ENCODE results near the gene MPIG6B. TPM values are rescaled to one million over a fixed set of nuclear protein-coding genes. Genes with fewer than 3 reads are reported as not detected.
"Not testable (repeated sequence)": the region's sequence is repeated elsewhere in the genome, so short reads cannot be mapped to it uniquely, and the experiment has no call there.

The MPIG6B gene
- total RNA-seq, 1 donor from 2014 or later, result not detected

DNA sequence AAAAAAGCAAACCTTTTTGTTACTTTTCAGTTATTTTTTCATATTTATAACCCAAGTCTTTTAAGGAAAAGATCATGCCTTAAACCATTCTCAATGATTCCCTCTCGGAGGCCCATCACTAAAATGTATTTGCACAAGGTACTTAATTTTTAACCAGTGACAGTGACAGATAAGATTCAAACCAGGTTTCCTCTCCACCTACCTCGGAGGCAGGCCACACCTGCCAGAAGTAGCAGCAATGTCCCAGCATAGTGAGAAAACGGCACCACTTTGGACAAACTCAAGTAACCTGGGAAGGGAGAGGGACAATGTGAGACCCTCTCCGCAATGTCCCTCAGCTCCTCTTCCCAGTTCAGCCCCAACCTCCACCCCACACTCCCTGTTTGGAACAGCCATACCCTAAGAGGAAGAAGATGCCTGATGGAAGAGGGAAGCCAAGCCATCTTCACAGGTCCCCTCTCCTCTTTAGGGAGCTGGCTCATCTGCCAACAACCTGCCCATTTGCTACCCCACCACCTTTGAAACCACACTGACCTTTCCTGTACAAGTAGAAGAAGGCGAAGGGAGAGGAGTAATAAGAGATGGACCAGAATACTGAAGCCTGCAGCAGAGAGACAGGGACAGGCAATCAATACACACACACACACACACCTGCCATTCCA, 22.3 kb upstream of the MPIG6B start:
- intact Hi-C loops (cut with micrococcal nuclease), result no loop called here

GRCh38 chr6:31701666-31702404, 21.3 kb upstream of the MPIG6B start:
- intact Hi-C loops (cut with micrococcal nuclease), result loop anchor here (1.0 to 2.0 kb wide), 4 partner anchors 25 to 195 kb away; partner anchors contain the start of gene EHMT2

GRCh38 chr6:31702405-31702818, 20.8 kb upstream of the MPIG6B start:
- intact Hi-C loops (cut with micrococcal nuclease), result loop anchor here (1.0 to 2.0 kb wide), 4 partner anchors 26 to 194 kb away; partner anchors contain the start of gene EHMT2

DNA sequence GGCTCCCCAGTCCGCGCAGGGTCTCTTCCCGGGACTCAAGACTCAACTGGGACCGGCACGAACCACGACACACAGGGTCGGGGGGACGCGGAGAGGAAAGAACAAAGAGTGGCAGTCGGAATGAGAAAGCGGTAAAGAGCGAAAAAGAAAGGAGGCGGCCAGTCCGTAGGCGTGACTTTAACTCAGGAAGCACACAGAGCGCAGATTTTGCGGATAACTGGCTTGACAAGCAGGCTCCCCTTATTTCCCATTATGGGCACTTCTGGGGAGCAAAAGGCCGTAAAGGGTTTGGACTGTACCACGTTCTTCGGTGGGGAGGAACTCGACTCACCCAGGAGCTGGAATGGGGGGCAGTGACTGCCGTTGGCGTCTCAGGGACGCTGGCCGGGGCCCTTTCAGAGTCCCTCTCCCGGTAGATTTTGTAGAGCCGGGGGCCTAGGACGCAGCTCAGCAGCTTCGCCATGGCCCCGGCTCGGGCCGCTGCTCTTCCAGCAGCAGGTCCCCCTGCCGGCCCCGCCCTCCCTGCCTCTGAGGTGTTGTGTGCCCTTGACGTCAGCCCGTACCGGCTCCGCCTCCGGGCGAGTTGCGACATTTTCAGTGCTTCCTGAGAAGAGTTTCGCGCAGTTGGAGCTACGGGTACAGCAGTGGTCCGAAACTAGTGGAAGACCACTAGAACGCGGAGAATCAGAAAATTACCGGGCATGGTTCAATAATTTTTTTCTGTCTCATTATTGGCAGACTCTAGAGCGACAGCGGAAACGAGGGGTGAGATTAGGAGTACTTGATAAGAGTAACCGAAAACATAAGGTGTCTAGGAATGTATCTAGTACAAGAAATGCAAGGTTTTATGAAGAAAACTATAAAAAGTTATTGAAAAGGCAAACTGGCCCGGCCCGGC, 20.1 kb upstream of the MPIG6B start, which contains the start of gene ABHD16A:
Gene ABHD16A, minus strand, starts transcription at position 506 of the 898 bp plus-strand sequence. Its CDS starts 43 bp downstream, at position 463.
- intact Hi-C loops (cut with micrococcal nuclease), result loop anchor here (1.0 to 2.0 kb wide), 8 partner anchors 26 to 194 kb away; partner anchors contain the start of gene EHMT2

GRCh38 chr6:31705931-31706330, 17.2 kb upstream of the MPIG6B start:
- intact Hi-C loops (cut with micrococcal nuclease), result no loop called here

DNA sequence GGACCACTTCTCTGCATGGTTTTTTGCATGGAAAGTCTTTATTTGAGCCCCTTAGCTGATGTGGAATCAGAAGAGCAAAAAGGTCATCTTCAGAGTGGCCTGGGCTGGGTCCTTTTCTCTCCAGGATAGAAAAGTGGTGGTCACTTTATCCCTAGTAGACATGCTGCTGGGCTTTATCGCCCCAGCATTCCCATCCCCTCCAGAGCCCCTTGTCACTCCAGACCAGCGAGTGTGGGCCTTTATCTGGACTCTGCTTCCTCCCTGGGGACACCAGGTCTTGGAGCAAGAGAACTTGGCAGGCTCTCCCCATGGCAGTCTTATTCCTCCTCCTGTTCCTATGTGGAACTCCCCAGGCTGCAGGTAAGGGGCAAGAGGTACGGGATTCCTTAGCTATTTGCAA, 16.6 kb upstream of the MPIG6B start, which contains the start of gene LY6G6F:
Gene LY6G6F, plus strand, starts transcription at position 268 of the 400 bp plus-strand sequence. Its CDS starts 41 bp downstream, at position 309.
- intact Hi-C loops (cut with micrococcal nuclease), result no loop called here

- intact Hi-C loops (cut with micrococcal nuclease), result no loop called here
These were observed 15.5 kb upstream of the MPIG6B start for GRCh38 chr6:31707701-31708100.

GRCh38 chr6:31708224-31708623, 14.9 kb upstream of the MPIG6B start:
- intact Hi-C loops (cut with micrococcal nuclease), result no loop called here

- intact Hi-C loops (cut with micrococcal nuclease), result not testable (repeated sequence)
These were observed 14.0 kb upstream of the MPIG6B start for GRCh38 chr6:31709157-31709556.

DNA sequence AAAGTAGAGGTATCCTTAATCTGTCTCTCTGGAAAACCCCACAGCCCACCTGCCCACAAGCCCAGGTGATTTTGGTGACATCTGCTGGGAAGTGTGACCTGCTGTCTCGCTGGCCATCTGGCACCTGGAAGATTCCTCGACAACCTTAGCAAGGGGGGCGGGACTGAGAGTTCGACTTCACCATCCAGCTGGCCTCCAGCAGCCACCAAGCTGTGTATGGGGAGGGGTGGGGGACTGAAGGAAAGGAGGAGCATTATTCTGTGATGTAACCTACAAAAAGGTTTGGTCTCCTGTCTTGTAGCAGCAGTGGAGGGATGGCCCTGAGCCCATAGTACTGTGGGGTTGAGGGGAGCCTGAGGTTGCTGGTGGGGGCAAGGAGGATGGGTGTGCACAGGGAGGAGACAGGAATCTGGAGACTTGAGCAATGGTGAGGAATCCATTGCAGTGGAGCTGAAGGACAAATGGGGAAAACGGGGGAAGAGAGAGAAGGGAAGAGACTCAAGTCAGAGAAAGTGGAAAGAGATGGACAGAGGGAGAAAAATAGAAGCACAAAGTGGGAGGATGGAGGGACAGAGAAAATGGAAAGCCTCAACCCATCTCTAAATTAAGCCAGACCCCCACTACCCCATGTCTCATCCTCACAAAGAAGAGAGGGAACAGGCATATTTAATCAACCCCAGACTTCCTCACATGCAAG, 12.5 kb upstream of the MPIG6B start:
- intact Hi-C loops (cut with micrococcal nuclease), result no loop called here

GRCh38 chr6:31711233-31711632, 11.9 kb upstream of the MPIG6B start:
- intact Hi-C loops (cut with micrococcal nuclease), result no loop called here

- intact Hi-C loops (cut with micrococcal nuclease), result no loop called here
These were observed 10.9 kb upstream of the MPIG6B start for GRCh38 chr6:31712296-31712695.

DNA sequence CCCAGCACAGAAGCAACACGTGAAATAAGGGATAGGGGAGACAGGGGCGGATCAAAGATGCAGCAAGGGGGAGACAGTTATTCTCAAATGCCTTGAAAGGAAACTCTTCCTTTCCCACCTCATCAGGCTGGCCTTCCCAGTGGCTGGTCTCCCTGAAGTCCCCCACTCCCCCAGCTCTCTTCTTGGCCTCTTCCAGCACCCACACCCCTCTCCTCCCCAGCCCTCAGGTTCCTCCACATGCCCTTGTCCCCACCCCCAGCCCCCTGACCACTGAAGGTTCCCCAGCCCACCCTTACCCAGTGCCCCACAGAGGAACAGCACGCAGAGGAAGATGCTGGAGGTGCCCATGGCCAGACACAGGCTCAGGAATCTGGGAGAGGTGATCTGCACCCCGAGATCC, 9.7 kb upstream of the MPIG6B start:
- intact Hi-C loops (cut with micrococcal nuclease), result no loop called here

DNA sequence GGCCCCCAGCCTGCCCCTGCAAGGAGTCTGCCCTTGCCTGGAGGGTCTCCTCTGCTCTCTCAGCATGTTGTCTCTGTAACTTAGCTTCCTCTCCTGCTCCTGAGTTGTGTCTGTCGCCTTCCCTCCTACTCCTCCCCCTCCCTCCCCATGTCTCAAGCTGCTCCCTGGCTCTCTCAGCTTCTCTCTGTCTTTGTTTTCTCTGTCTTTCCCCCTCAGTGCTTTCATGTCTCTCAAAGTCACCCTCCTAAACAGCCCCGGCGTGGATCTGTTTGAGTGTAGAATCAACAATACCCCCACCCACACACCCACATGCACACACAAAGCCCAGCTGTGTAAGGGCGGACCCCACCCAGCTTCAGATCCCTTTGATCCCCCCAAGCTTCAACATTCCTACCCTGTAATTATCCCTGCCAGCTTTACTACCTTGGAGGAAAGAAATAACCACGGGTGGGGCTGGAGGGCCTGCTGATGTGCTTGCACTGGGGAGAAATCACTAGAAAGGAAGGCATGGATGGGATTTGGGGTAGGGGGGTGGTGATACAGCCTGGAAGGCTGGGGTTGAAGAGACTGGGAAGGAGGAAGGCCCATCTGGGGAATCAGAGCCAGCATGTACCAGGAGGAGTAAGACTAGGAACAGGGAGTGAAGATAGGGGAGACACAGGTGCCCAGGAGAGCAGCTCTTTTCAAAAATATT, 9.0 kb upstream of the MPIG6B start:
- intact Hi-C loops (cut with micrococcal nuclease), result no loop called here

- intact Hi-C loops (cut with micrococcal nuclease), result no loop called here
These were observed 7.9 kb upstream of the MPIG6B start, which contains the start of gene LY6G6D for GRCh38 chr6:31715022-31715958. Gene LY6G6D (plus strand): TSS chr6:31715348. CDS start chr6:31715356, 8 bp downstream.

DNA sequence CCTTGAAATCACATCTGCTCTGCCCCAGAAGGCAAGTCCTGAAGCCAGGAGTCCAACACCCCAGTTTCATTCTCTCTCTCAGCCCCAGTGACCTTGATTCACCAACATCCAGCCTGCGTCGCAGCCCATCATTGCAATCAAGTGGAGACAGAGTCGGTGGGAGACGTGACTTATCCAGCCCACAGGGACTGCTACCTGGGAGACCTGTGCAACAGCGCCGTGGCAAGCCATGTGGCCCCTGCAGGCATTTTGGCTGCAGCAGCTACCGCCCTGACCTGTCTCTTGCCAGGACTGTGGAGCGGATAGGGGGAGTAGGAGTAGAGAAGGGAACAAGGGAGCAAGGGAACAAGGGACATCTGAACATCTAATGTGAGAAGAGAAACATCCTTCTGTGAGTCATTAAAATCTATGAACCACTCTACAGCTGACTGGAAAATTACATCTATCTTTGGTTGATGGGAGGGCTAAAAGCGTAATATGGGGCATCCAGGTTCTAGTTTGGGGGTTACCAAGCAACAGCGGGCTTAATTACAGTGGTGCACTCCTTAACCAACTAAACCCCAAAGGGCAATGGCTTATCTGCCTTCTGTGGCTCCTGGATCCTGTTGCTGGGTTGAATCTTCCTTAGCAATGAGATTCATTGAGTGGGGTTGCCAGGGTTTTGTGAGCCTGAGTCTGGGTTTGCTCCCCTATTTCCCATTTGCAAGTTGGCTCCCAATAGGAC, 5.5 kb upstream of the MPIG6B start:
- intact Hi-C loops (cut with micrococcal nuclease), result no loop called here

GRCh38 chr6:31718265-31718664, 4.9 kb upstream of the MPIG6B start:
- intact Hi-C loops (cut with micrococcal nuclease), result no loop called here

DNA sequence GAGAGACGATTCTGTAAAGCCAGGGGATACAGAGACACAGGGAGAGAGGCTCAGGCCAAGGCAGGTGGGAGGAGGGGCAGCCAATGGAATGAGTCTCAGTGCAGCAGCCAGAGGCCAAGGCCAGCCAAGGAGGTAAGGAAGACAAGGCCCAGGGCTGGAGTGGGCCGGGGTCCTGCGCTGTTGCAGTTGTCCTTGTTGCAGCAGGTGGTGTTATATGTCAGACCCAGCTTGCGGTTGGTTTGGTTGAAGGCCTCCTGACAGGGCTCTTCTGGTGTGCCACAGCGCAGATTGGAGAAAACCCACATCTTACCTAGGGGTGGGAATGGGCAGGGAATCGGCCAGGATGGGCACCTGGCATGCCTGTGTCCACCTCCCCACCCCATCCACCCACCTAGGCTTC, 4.2 kb upstream of the MPIG6B start:
- intact Hi-C loops (cut with micrococcal nuclease), result no loop called here
